T-helper 1 cell treated with Interleukin-12 subunit alpha and Interleukin-12 subunit beta and Interleukin-4 antibody, amounts not matched to agents 30 μg/mL and 1 μg/mL, for 36 hours (primary cell): Measurements from ENCODE around the gene GDF10.

Experiments
- H3K27ac Mint-ChIP-seq: one replicate; pipeline ENCODE4 v1.8.0; 2021; ENCODE audit warnings: mild to moderate bottlenecking, mixed read lengths
- H3K27me3 Mint-ChIP-seq: one replicate; pipeline ENCODE4 v1.8.0; 2021; ENCODE audit warnings: low read depth, mixed read lengths
- H3K36me3 Mint-ChIP-seq: one replicate; pipeline ENCODE4 v1.8.0; 2021; ENCODE audit warnings: low read depth, mixed read lengths
- H3K4me1 Mint-ChIP-seq: one replicate; pipeline ENCODE4 v1.8.0; 2021; ENCODE audit warnings: low read depth, mixed read lengths
- H3K4me3 Mint-ChIP-seq: one replicate; pipeline ENCODE4 v1.8.0; 2021; ENCODE audit warnings: mild to moderate bottlenecking, moderate library complexity, mixed read lengths
- H3K9me3 Mint-ChIP-seq: one replicate; pipeline ENCODE4 v1.8.0; 2021; ENCODE audit warnings: mixed read lengths

The GDF10 gene

GRCh38 chr10:47337310-47337709, 37.3 kb downstream of the GDF10 start:
- Mint-ChIP-seq H3K27me3 (peaks cover 4% of the 10 kb centered on the region), H3K4me3 (no peak overlapping the region), H3K4me1 (no peaks in the 10 kb centered on the region), H3K27ac (no peak overlapping the region), H3K36me3 (no peaks in the 10 kb centered on the region), H3K9me3 (no peaks in the 10 kb centered on the region)

GRCh38 chr10:47339186-47339735, 39.3 kb downstream of the GDF10 start:
- no peaks in the 10 kb centered on the region for H3K9me3 Mint-ChIP-seq
- no peaks in the 10 kb centered on the region for H3K4me1 Mint-ChIP-seq
- H3K27me3 Mint-ChIP-seq: peaks cover 4% of the 10 kb centered on the region
- no peak overlapping the region for H3K4me3 Mint-ChIP-seq
- H3K36me3 Mint-ChIP-seq: no peaks in the 10 kb centered on the region
- no peak overlapping the region for H3K27ac Mint-ChIP-seq

- Mint-ChIP-seq H3K9me3 (no peaks in the 10 kb centered on the region), H3K4me3 (no peak overlapping the region), H3K36me3 (no peaks in the 10 kb centered on the region), H3K27ac (no peak overlapping the region), H3K4me1 (no peaks in the 10 kb centered on the region), H3K27me3 (peaks cover 4% of the 10 kb centered on the region)
Measured at GRCh38 chr10:47339759-47340607, 40.0 kb downstream of the GDF10 start.

- Mint-ChIP-seq H3K9me3 (no peaks in the 10 kb centered on the region), H3K4me1 (no peaks in the 10 kb centered on the region), H3K4me3 (no peak overlapping the region), H3K27ac (no peak overlapping the region), H3K27me3 (peaks cover 4% of the 10 kb centered on the region), H3K36me3 (no peaks in the 10 kb centered on the region)
Measured at GRCh38 chr10:47340608-47341170, 40.7 kb downstream of the GDF10 start.

DNA sequence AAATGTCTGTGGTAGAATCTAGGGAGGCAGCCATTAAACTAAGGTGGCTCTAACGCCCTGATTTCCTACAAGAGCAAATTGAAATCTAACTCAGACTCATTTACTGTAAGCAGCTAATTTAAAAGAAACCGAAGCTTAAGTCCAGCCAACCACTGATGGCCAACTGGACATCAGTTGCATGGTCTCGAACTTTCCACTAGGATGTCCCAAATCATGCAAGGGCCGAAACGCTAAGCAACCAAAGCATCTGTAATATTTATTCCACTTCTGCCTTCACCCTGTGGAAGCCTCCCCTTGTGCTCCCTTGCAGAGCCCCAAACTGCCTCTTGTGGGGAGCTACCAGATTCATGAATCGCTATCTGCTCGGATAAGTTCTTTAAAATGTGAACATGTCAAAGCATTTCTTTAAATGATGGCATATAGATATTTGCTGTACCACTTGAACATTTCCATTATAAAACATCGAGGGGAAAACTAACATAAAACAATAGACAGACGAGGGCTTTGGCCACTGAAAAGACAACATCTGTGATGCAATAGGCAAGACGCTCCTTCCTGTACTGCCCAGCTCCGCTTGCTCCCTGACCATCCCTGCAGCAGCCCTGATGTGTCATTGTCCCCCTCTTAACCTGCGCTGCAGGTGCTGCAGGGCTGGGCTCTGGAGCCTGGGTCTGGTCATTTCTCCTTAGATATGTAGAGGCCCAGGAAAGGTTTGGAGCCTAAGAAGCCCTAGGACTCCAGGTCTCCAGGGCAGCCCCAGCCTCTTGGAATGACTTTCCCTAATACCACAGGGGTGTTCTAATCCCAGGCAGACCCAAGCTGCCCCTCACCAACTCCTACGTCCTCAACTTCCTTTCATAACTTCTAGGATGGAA, 45.2 kb downstream of the GDF10 start:
- no peaks in the 10 kb centered on the region for H3K9me3 Mint-ChIP-seq
- H3K27ac Mint-ChIP-seq: no peak overlapping the region
- no peaks in the 10 kb centered on the region for H3K27me3 Mint-ChIP-seq
- no peaks in the 10 kb centered on the region for H3K4me1 Mint-ChIP-seq
- no peaks in the 10 kb centered on the region for H3K36me3 Mint-ChIP-seq
- no peak overlapping the region for H3K4me3 Mint-ChIP-seq

GRCh38 chr10:47346581-47347302, 46.7 kb downstream of the GDF10 start:
- Mint-ChIP-seq H3K4me3 (no peak overlapping the region), H3K9me3 (no peaks in the 10 kb centered on the region), H3K36me3 (no peaks in the 10 kb centered on the region), H3K27ac (no peak overlapping the region), H3K4me1 (no peaks in the 10 kb centered on the region), H3K27me3 (no peaks in the 10 kb centered on the region)

GRCh38 chr10:47347303-47347675, 47.3 kb downstream of the GDF10 start:
- H3K36me3 Mint-ChIP-seq: no peaks in the 10 kb centered on the region
- no peak overlapping the region for H3K27ac Mint-ChIP-seq
- no peaks in the 10 kb centered on the region for H3K4me1 Mint-ChIP-seq
- H3K27me3 Mint-ChIP-seq: no peaks in the 10 kb centered on the region
- no peak overlapping the region for H3K4me3 Mint-ChIP-seq
- no peaks in the 10 kb centered on the region for H3K9me3 Mint-ChIP-seq

DNA sequence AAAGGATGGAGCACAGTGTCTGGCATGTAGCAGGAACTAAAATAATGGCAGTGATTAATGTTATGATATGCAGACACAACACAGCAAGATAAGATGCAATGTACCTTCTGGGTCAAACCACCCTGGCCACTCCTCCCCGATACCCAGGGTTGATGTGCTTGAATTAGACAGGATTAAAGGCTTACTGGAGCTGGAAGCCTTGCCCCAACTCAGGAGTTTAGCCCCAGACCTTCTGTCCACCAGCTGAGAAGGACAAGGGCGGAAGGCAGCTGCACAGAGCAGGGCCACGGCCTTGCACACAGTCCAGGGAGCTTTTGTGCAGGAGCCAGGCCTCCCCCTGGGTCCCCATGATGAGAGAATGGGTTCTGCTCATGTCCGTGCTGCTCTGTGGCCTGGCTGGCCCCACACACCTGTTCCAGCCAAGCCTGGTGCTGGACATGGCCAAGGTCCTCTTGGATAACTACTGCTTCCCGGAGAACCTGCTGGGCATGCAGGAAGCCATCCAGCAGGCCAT, 48.2 kb downstream of the GDF10 start, which contains the start of gene RBP3:
RBP3 (plus strand) TSS at position 226 of the 514 bp plus-strand sequence; CDS start at position 348, 122 bp downstream.
- Mint-ChIP-seq H3K27me3 (no peaks in the 10 kb centered on the region), H3K4me3 (no peak within 1 kb of the TSS), H3K36me3 (no peaks in the 10 kb centered on the region), H3K9me3 (no peaks in the 10 kb centered on the region), H3K4me1 (no peaks in the 10 kb centered on the region), H3K27ac (no peak within 1 kb of the TSS)

- H3K9me3 Mint-ChIP-seq: no peaks in the 10 kb centered on the region
- no peak overlapping the region for H3K4me3 Mint-ChIP-seq
- H3K4me1 Mint-ChIP-seq: no peaks in the 10 kb centered on the region
- no peaks in the 10 kb centered on the region for H3K36me3 Mint-ChIP-seq
- no peaks in the 10 kb centered on the region for H3K27me3 Mint-ChIP-seq
- no peak overlapping the region for H3K27ac Mint-ChIP-seq
Measured at GRCh38 chr10:47348661-47349470, 48.9 kb downstream of the GDF10 start.

GRCh38 chr10:47349516-47349915, 49.5 kb downstream of the GDF10 start:
- Mint-ChIP-seq H3K27ac (no peak overlapping the region), H3K27me3 (no peaks in the 10 kb centered on the region), H3K4me3 (no peak overlapping the region), H3K4me1 (no peaks in the 10 kb centered on the region), H3K9me3 (no peaks in the 10 kb centered on the region), H3K36me3 (no peaks in the 10 kb centered on the region)

DNA sequence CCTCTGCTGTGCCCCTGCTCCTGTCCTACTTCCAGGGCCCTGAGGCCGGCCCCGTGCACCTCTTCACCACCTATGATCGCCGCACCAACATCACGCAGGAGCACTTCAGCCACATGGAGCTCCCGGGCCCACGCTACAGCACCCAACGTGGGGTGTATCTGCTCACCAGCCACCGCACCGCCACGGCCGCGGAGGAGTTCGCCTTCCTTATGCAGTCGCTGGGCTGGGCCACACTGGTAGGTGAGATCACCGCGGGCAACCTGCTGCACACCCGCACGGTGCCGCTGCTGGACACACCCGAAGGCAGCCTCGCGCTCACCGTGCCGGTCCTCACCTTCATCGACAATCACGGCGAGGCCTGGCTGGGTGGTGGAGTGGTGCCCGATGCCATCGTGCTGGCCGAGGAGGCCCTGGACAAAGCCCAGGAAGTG, 50.0 kb downstream of the GDF10 start:
- Mint-ChIP-seq H3K4me3 (no peak overlapping the region), H3K27ac (no peak overlapping the region)

GRCh38 chr10:47350671-47351640, 51.0 kb downstream of the GDF10 start:
- H3K9me3 Mint-ChIP-seq: no peaks in the 10 kb centered on the region
- H3K27ac Mint-ChIP-seq: no peak overlapping the region
- no peaks in the 10 kb centered on the region for H3K4me1 Mint-ChIP-seq
- H3K4me3 Mint-ChIP-seq: no peak overlapping the region
- H3K27me3 Mint-ChIP-seq: no peaks in the 10 kb centered on the region
- no peaks in the 10 kb centered on the region for H3K36me3 Mint-ChIP-seq

More for the DNA sequence above, 50.0 kb downstream of the GDF10 start:
- no peaks in the 10 kb centered on the region for H3K9me3 Mint-ChIP-seq
- no peaks in the 10 kb centered on the region for H3K27me3 Mint-ChIP-seq
- H3K4me1 Mint-ChIP-seq: no peaks in the 10 kb centered on the region
- H3K36me3 Mint-ChIP-seq: no peaks in the 10 kb centered on the region
